ENCODE measurements around the gene INPP4B.

- no peak for TF ChIP-seq CTCF (IDR thresholded peaks at IDR 0.05)
- no peak for TF ChIP-seq ZFX (IDR thresholded peaks at IDR 0.05; ENCODE audit: borderline replicate concordance)
Measured at GRCh38 chr4:142361981-142362380, 484.1 kb downstream of the INPP4B start.

Measured in 22Rv1 (cell line).